GM21528 (cell line): ENCODE data around the gene TENT4B.
A peak's percentile ranks its signal among the peaks of the same experiment; 100 is the strongest.
"Not testable (repeated sequence)": the region's sequence is repeated elsewhere in the genome, so short reads cannot be mapped to it uniquely, and the experiment has no call there.

ENCODE experiments used
- ATAC-seq: cut with Tn5 transposase; IDR thresholded peaks from one replicate; pipeline ENCODE4 v1.9.1; 2021; ENCODE audit warnings: mild to moderate bottlenecking, moderate library complexity; ENCODE audit not compliant: unreplicated experiment, low FRiP score

The TENT4B gene

GRCh38 chr16:50153596-50154419 is 702 bp downstream of the TENT4B start:
- peak; percentile 19 for ATAC-seq

- no peak for ATAC-seq
Observed at GRCh38 chr16:50154420-50154950, 1.4 kb downstream of the TENT4B start.

DNA sequence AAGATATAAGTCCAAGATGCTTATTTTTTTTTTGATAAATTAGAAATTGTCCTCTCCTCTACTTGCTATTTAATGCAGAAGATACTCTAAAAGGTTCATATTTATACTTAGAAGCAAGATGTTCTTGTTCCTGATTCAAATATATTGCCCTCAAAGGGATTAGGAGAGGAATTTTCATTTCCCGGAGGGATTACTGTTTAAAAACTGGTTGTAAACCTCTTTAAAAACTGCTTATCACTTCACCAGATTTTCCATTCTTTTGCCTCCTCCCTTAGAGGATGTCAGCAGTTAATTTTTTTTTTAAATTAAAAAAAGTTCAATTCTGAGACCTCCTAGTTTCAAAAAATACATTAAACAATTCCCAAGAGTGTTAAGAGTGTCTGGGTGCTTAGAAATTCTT is 2.8 kb downstream of the TENT4B start:
- no peak for ATAC-seq

- ATAC-seq, result no peak
Observed at GRCh38 chr16:50156590-50156989, 3.5 kb downstream of the TENT4B start.

DNA sequence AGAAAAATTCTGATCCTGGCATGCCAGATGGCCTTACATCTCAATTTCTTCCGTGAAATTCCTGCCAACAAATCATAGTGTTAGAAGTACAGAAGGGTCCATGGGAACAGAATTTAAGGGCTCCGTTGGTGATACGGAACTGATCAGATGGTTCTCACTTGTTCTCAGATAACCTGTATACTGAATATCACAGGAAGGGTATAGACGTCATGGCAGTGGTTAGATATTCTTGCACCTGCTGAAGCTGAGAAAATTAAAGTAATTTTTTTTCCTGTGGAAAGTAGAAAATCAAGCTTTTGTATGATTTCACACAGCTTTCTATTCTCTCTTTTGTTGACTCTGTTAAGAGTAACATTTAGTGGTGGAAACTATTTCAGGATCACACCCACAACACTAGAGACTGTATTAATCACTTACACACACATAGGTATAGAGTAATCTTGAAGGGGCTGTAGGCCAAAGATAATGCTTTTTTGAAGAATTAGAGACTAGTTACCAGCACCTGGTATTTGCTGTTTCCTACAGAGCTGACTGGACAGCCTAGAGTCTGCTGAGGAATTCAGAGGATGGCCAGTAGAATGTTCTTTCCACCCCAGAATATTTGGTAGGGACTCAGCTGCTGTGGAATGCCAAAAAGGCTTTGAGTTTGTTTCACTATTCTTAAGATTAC is 7.5 kb downstream of the TENT4B start:
- ATAC-seq, result no peak

DNA sequence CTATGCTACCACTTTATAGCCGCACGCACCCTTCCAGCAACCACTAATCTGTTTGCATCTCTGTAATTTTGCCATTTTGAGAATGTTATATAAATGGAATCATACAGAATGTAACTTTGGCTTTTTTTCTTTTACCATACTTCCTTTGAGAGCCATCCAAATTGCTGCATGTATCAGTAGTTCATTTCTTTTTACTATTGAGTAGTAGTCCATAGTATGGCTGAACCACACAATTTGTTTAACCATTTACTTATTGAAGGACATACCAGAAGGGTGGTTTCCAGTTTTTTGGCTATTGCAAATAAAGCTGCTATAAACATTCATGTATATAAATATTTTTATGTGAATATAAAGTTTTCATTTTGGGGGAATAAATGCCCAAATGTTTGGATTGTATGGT is 8.8 kb downstream of the TENT4B start:
- no peak for ATAC-seq

DNA sequence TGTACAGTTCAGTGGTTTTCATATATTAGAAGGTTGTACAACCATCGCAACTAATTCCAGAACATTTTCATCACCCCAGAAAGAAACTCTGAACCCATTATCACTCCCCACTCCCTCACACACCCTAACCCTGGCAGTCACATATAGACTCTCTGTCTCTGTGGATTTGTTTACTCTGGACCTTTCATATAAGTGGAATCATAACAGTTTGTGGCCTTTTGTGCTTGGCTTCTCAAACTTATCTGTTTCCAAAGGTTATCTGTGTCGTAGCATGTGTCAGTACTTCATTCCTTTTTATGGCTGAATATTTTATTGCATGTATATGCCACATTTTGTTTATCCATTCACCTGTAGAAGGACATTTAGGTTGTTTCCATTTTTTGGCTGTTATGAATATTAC is 12.4 kb downstream of the TENT4B start:
- no peak for ATAC-seq

DNA sequence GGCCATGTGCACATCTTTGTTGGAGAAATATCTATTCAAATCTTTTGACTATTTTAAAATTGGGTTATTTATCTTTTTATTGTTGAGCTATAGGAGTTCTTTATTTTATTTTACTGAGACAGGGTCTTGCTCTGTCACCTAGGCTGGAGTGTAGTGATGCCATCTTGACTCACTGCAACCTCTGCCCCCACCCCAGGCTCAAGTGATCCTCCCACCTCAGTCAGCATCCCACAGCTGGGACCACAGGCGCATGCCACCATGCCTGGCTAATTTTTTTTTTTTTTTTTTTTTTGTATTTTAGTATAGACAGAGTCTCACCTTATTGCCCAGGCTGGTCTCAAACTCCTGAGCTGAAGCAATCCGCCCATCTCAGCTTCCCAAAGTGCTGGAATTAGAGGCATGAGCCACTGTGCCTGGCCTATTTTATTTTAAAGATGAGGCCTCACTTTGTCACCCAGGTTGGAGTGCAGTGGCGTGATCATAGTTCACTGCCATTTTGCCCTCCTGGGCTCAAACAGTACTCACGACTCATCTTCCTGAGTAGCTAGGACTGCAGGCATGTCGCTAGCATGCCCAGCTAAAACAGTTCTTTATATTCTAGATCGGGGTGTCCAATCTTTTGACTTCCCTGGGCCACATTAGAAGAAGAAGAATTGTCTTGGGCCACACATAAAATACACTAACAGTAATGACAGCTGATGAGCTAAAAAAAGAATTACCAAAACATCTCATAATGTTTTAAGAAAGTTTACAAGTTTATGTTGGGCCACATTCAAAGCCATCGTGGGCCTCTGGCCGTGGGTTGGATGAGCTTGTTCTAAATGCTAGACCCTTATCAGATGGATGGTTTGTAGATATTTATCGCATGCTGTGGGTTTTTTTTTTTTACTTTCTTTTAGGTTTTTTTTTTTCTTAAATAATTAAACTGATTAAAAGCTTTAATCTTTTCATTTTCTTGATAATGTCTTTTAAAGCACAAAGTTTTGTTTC is 13.7 kb downstream of the TENT4B start:
- ATAC-seq, result no peak

GRCh38 chr16:50167556-50167955 is 14.4 kb downstream of the TENT4B start:
- no peak for ATAC-seq

GRCh38 chr16:50169555-50170096 is 16.5 kb downstream of the TENT4B start:
- ATAC-seq, result no peak

DNA sequence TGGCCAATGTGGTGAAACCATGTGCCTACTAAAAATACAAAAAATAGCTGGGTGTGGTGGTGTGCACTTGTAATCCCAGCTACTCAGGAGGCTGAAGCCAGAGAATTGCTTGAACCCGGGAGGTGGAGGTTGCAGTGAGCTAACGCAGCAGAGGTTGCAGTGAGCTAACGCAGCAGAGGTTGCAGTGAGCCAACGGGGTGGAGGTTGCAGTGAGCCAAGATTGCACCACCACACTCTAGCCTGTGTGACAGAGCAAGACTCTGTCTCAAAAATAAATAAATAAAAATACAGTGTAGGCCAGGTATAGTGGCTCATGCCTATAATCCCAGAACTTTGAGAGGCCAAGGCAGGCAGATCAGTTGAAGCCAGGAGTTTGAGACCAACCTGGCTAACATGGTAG is 18.7 kb downstream of the TENT4B start:
- not testable (repeated sequence) for ATAC-seq

DNA sequence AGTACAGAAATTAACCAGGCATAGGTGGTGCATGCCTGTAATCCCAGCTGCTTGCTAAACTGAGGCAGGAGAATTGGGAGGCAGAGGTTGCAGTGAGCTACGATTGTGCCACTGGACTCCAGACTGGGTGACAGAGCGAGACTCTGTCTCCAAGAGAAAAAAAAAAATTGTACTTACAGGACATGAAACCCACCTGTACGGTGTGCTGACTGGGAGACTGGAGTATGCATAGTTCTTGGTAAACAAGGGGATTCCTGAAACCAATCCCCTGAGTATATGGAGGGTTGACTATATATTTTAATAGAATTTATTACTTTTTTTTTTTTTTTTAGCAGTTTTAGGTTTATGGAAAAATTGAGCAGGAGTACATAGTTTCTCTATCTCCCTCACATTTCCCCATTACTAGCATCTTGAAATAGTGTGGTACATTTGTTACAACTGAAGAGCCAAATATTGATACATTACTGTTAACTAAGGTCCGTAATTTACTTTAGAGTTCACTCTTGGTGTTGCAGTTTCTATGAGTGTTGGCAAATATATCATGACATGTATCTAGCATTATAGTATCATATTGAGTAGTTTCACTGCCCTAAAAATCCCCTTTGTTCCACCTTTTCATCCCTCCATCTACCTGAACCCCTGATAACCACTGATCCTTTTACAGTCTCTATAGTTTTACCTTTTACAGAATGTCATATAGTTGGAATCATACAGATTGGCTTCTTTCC is 19.3 kb downstream of the TENT4B start:
- no peak for ATAC-seq

- ATAC-seq, result no peak
Observed at GRCh38 chr16:50173316-50173715, 20.2 kb downstream of the TENT4B start.

- no peak for ATAC-seq
Observed at GRCh38 chr16:50178491-50178941, 25.4 kb downstream of the TENT4B start.

DNA sequence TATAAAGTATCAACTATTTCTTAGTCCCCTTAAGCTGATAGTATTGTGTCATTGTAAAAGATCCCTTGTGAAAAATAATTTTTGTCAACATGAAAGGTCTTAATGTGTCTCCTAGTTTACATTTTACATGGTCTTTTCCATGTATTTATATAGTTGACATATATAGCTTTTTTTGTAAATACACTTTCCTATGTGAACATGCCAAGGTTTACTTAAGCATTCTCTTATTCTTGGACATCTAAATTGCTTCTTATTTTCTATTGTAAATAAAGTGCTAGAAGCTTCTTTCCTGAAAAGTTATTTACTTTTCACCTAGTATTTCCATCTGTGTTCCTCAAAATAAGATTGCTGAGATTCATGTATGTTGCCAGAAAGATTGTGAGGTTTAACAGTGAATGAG is 29.3 kb downstream of the TENT4B start:
- no peak for ATAC-seq

GRCh38 chr16:50183316-50183715 is 30.2 kb downstream of the TENT4B start:
- ATAC-seq, result no peak

DNA sequence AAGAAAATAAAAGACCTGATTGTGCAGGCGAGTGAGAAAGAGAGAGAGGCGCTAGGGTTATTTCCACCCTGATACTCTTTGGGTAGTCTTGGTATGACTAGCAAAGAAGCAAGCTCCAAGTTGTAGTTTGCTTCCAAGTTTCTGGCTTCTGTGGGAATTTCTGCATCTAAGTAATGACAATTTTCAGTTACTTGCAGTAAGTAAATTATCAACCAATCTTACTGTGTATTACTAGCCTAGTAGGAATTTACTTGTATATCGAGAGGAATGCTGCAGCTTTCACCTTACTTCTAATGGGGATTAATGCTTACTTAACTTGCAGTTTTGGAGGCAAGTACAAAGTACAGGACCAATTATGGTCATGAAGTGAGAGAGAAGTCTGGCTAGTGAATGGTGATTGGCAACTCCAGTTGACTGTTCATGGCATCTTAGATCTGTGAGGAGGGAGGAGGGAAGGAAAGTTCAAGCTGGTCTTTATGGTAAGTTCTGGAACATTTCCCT is 31.9 kb downstream of the TENT4B start:
- no peak for ATAC-seq

- ATAC-seq, result no peak
Observed at GRCh38 chr16:50188619-50189136, 35.6 kb downstream of the TENT4B start.

DNA sequence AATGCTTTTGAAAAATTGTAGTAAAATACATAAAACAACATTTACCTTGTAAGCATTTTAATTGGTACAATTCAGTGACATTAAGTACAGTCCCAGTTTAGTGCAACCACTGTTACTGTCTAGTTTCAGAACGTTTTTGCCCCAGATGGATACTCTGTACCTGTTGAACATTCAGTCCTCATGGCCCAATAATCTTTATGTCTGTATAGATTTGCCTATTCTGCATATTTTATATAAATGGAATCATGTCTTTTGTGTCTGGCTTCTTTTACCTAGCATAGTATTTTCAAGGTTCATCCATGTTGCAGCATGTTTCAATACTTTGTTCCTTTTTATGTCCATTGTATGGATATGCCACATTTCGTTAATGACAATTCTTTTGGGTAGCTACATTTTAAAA is 37.2 kb downstream of the TENT4B start:
- no peak for ATAC-seq
